H1 (cell line): ENCODE data around the gene CHPF.

Experiments used
- CEBPB ChIP-seq: IDR thresholded peaks from 2 replicates; pipeline ENCODE4 v1.6.1; 2012; ENCODE audit warnings: low read depth, low read length
- CTCF ChIP-seq, 3 experiments: IDR thresholded peaks; 1 replicate in 2 of 3; 2 replicates in 1 of 3; pipeline versions ENCODE4 v1.5.1 to v1.6.1; 2011; ENCODE audit warnings: low read length in 3 of 3, mild to moderate bottlenecking in 3 of 3, inconsistent platforms in 2 of 3, low read depth in 1 of 3, moderate library complexity in 1 of 3; ENCODE audit not compliant: insufficient read depth in 1 of 3; ENCODE audit errors: control extremely low read depth in 1 of 3
- GABPA ChIP-seq: IDR thresholded peaks from 2 replicates; pipeline ENCODE4 v1.6.1; 2011; ENCODE audit warnings: mild to moderate bottlenecking, low read length, moderate library complexity, borderline replicate concordance; ENCODE audit not compliant: insufficient read depth
- RFX5 ChIP-seq: IDR thresholded peaks from 2 replicates; pipeline ENCODE4 v1.6.1; 2011; ENCODE audit warnings: low read depth, low read length, improper control_type of control experiment, borderline replicate concordance
- SP1 ChIP-seq: IDR thresholded peaks from 2 replicates; pipeline ENCODE4 v1.6.1; 2011; ENCODE audit warnings: low read depth, low read length
- YY1 ChIP-seq: IDR thresholded peaks from 2 replicates; pipeline ENCODE4 v1.6.1; 2011; ENCODE audit warnings: low read depth, mild to moderate bottlenecking, low read length

DNA sequence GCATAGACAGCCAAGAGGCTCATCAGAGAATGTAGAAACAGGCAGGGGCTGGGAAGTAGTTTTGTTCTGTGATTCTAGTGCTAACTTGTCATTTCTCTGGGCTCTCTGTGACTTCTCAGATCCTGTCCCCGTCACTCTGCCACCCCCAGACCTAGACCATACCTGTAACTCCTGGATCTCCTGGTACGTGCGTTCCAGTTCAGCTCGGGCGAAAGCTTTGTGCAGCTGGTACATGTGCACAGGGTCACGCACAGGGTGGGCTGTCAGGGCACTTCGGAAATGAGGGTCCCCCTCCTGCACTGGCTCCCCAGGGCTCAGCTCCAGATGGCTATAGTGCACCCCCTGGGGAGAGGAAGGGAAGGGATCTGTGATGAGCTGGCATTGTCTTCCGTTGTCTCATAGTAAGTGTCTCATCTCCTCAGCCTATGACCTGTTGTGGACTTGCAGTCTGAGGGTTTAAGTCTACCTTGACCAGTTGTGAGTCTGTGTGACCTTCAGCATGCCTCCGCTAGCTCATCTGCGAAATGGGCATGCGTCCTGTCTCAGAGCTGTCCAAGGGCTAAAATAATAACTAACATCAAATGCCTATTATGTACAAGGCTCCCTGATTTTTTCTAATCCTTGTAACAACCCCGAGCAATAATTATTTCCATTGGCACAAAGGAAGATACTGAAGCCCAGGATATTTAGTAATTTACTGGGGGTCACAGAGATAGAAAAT is 2.7 kb downstream of the CHPF start:
- TF ChIP-seq CEBPB (no peak), GABPA (no peak), CTCF (IDR thresholded peaks at IDR 0.05; ENCODE audit: control extremely low read depth in 1 of 3, insufficient read depth in 1 of 3, low read depth in 1 of 3, low read length in 3 of 3) (no peak), RFX5 (no peak), SP1 (no peak), YY1 (no peak)
